ENCODE data around the gene SLC22A1.

SLC22A1 gene

GRCh38 chr6:160180706-160181105, 59.1 kb downstream of the SLC22A1 start:
- no peak for DNase-seq

GRCh38 chr6:160188773-160189172, 67.2 kb downstream of the SLC22A1 start:
- DNase-seq = no peak

- DNase-seq = no peak
Observed at GRCh38 chr6:160190081-160190480, 68.5 kb downstream of the SLC22A1 start.

- DNase-seq = no peak
Observed at GRCh38 chr6:160190973-160191372, 69.4 kb downstream of the SLC22A1 start.

GRCh38 chr6:160192840-160193239, 71.2 kb downstream of the SLC22A1 start:
- DNase-seq = no peak

- no peak for DNase-seq
Observed at GRCh38 chr6:160194808-160195207, 73.2 kb downstream of the SLC22A1 start.

- DNase-seq = no peak
Observed at GRCh38 chr6:160197662-160198061, 76.0 kb downstream of the SLC22A1 start.

GRCh38 chr6:160198606-160199211, 77.1 kb downstream of the SLC22A1 start:
- no peak for DNase-seq

- DNase-seq = no peak
Observed at GRCh38 chr6:160201061-160201460, 79.4 kb downstream of the SLC22A1 start.

- DNase-seq = peak; percentile 38
Observed at GRCh38 chr6:160202411-160202810, 80.8 kb downstream of the SLC22A1 start.

GRCh38 chr6:160203076-160203475, 81.5 kb downstream of the SLC22A1 start:
- no peak for DNase-seq

- DNase-seq = no peak
Observed at GRCh38 chr6:160203522-160203921, 81.9 kb downstream of the SLC22A1 start.

- DNase-seq = no peak
Observed at GRCh38 chr6:160203953-160204352, 82.3 kb downstream of the SLC22A1 start.

GRCh38 chr6:160204710-160205109, 83.1 kb downstream of the SLC22A1 start:
- no peak for DNase-seq

- DNase-seq = no peak
Observed at GRCh38 chr6:160207618-160208017, 86.0 kb downstream of the SLC22A1 start.

Measured in fibroblast of upper back skin (primary cell).